ENCODE data around the gene CCR5. TPM values are rescaled to one million over a fixed set of nuclear protein-coding genes. Genes with fewer than 3 reads are reported as not detected.

Gene CCR5
- total RNA-seq, 2 donors from 2014 or later: 0.57 to 1.9 TPM

GRCh38 chr3:46378426-46378942 lies 7.7 kb downstream of the CCR5 start:
- peak; percentile 79 for DNase-seq
- intact Hi-C loops (cut with DNase I): no loop called here
- Histone ChIP-seq H3K4me1 (peaks cover 4% of the 10 kb centered on the region), H3K27ac (no peak overlapping the region), H3K9ac (ENCODE audit: low read depth in 2 of 2, low read length in 2 of 2) (peak overlapping the region in 1 of 2 donors; percentile 20), H3K9me3 (no peaks in the 10 kb centered on the region), H3K36me3 (no peaks in the 10 kb centered on the region), H3K4me3 (no peak overlapping the region), H3K27me3 (no peaks in the 10 kb centered on the region)
- TF ChIP-seq CTCF (IDR thresholded peaks at IDR 0.05): peak; percentile 61

- intact Hi-C loops (cut with DNase I): no loop called here
- Histone ChIP-seq H3K36me3 (no peaks in the 10 kb centered on the region), H3K4me3 (no peak overlapping the region), H3K9me3 (no peaks in the 10 kb centered on the region), H3K27me3 (no peaks in the 10 kb centered on the region), H3K4me1 (peaks cover 11% of the 10 kb centered on the region), H3K27ac (peak overlapping the region; percentile 34), H3K9ac (ENCODE audit: low read depth in 2 of 2, low read length in 2 of 2) (no peak overlapping the region)
- no peak for DNase-seq
- no peak for TF ChIP-seq CTCF (IDR thresholded peaks at IDR 0.05)
These were observed 9.9 kb downstream of the CCR5 start for GRCh38 chr3:46380471-46381221.

DNA sequence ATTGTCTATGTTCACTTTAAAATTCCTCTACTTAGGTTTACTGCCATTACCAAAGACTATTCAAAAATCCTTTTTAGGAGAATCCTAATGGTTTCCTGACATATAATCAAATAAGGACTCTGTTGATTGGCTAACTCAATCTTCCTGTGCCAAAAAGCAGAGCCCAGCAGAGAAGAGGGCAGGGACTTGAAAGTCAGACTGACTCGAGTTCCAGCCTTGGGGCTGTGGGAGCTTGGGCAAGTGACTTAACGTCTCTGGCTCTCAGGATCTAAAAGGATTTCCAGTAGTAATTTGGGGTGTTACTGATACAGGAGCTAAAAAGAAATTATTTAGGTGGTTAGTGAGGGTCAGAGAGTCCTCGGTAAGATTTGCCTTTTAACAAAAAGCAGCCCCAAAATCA lies 10.9 kb downstream of the CCR5 start:
- no peaks in the 10 kb centered on the region for H3K36me3 ChIP-seq
- H3K9me3 ChIP-seq: no peaks in the 10 kb centered on the region
- DNase-seq: no peak
- no peak overlapping the region for H3K4me3 ChIP-seq
- no peak overlapping the region for H3K9ac ChIP-seq (ENCODE audit: low read depth in 2 of 2, low read length in 2 of 2)
- H3K27ac ChIP-seq: no peak overlapping the region
- peaks cover 15% of the 10 kb centered on the region for H3K4me1 ChIP-seq
- TF ChIP-seq CTCF (IDR thresholded peaks at IDR 0.05): no peak
- no peaks in the 10 kb centered on the region for H3K27me3 ChIP-seq
- intact Hi-C loops (cut with DNase I): no loop called here

DNA sequence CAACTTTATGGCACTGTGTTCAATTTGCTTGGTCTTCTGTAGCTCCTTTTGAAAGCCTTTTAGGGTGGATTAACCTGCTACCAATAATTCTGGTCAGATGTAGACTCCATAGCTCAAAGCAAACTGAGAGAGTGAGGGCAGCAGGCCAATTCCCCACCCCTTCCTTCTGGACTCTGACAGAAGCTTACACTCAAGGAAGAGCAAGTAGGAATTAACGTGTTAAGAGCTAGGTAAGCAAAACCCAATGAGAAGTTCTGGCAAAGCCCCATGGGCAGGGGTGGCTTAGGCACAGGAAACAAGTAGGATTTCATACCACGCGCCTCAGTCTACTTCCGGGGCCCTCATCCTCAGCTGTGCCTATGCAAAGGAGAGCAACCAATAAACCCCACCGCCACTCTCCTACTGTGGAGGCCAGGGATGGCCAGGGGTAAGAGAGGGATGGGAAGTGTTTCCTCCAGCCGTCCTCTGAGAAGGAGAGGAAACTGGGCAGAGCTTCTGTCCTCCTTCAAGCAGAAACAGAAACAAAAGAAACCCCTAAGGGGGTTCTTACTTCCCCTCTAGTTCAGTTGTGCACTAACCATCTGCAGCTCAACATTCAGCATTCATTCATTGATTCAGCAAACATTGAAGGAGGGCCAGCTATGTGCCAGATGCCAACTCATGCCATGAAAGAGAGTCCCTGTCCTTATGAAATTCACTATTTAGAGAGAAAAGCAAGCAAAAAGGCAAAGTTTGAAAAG lies 12.6 kb downstream of the CCR5 start:
- H3K9ac ChIP-seq (ENCODE audit: low read depth in 2 of 2, low read length in 2 of 2): peak overlapping the region in 1 of 2 donors; percentile 44
- no peaks in the 10 kb centered on the region for H3K9me3 ChIP-seq
- H3K4me1 ChIP-seq: peaks cover 15% of the 10 kb centered on the region
- no peak for TF ChIP-seq CTCF (IDR thresholded peaks at IDR 0.05)
- no peaks in the 10 kb centered on the region for H3K27me3 ChIP-seq
- no peaks in the 10 kb centered on the region for H3K36me3 ChIP-seq
- intact Hi-C loops (cut with DNase I): no loop called here
- no peak overlapping the region for H3K4me3 ChIP-seq
- H3K27ac ChIP-seq: peak overlapping the region; percentile 51
- DNase-seq: peak; percentile 78

- H3K36me3 ChIP-seq: no peaks in the 10 kb centered on the region
- no peak for DNase-seq
- H3K9me3 ChIP-seq: no peaks in the 10 kb centered on the region
- H3K27ac ChIP-seq: peak overlapping the region; percentile 51
- TF ChIP-seq CTCF (IDR thresholded peaks at IDR 0.05): no peak
- no peak overlapping the region for H3K4me3 ChIP-seq
- intact Hi-C loops (cut with DNase I): no loop called here
- peaks cover 15% of the 10 kb centered on the region for H3K4me1 ChIP-seq
- no peaks in the 10 kb centered on the region for H3K27me3 ChIP-seq
- H3K9ac ChIP-seq (ENCODE audit: low read depth in 2 of 2, low read length in 2 of 2): no peak overlapping the region
These were observed 13.2 kb downstream of the CCR5 start for GRCh38 chr3:46383951-46384330.
